ENCODE results near the gene SDF2.

DNA sequence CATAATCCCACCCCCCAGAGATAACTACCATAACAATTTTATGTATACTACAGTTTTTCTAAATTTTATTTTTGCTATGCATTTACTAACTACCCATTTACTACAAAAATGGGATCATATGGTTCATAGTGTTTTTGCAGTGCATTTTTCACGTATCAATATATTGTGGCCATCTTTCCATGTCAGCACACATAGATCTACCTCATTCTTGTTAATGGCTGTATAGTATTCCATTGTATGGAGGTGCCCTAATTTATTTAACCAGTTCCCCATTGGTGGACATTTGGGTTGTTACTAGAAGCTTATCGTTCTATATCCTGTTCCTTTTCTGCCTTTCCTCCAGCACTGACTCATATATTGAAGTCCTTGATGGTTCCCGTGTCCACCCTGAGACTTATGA, 27.3 kb upstream of the SDF2 start:
- TF ChIP-seq, protein P1, sequence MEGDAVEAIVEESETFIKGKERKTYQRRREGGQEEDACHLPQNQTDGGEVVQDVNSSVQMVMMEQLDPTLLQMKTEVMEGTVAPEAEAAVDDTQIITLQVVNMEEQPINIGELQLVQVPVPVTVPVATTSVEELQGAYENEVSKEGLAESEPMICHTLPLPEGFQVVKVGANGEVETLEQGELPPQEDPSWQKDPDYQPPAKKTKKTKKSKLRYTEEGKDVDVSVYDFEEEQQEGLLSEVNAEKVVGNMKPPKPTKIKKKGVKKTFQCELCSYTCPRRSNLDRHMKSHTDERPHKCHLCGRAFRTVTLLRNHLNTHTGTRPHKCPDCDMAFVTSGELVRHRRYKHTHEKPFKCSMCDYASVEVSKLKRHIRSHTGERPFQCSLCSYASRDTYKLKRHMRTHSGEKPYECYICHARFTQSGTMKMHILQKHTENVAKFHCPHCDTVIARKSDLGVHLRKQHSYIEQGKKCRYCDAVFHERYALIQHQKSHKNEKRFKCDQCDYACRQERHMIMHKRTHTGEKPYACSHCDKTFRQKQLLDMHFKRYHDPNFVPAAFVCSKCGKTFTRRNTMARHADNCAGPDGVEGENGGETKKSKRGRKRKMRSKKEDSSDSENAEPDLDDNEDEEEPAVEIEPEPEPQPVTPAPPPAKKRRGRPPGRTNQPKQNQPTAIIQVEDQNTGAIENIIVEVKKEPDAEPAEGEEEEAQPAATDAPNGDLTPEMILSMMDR (IDR thresholded peaks at IDR 0.05 in 8 of 11, conservative IDR thresholded peaks at IDR 0.05 in 3 of 11), result no peak
- no peak for TF ChIP-seq POLR2AphosphoS5 (IDR thresholded peaks at IDR 0.05)
- TF ChIP-seq POLR2A (IDR thresholded peaks at IDR 0.05), result no peak
